ENCODE results near the gene PCGF1. TPM values are rescaled to one million over a fixed set of nuclear protein-coding genes. Genes with fewer than 3 reads are reported as not detected.

PCGF1 gene
- total and polyA plus RNA-seq, 2 of the 13 experiments (the other 11 are each of a cell fraction or from before 2014, with no cell fraction given): 20.4 to 22.6 TPM

- TF ChIP-seq ELK4 (CRISPR knock-in tag; IDR thresholded peaks at IDR 0.05; ENCODE audit: borderline replicate concordance): no peak
- 0 out of 2 replicates have a peak, but pooled peaks have one; percentile 77 for TF ChIP-seq TIGD3 (CRISPR knock-in tag; IDR thresholded peaks at IDR 0.05; ENCODE audit: borderline replicate concordance)
- TF ChIP-seq KLF16 (CRISPR knock-in tag; IDR thresholded peaks at IDR 0.05): peak in 1 of 2 experiments; percentile 39; a peak in 1 of 4 replicates
- no peak for TF ChIP-seq KDM5B (CRISPR knock-in tag; IDR thresholded peaks at IDR 0.05; ENCODE audit: borderline replicate concordance)
- TF ChIP-seq GABPB1 (CRISPR knock-in tag; IDR thresholded peaks at IDR 0.05): peak; percentile 78
- TF ChIP-seq ATAD3A (CRISPR knock-in tag; IDR thresholded peaks at IDR 0.05): no peak
- no peak for TF ChIP-seq ZBTB10 (CRISPR knock-in tag; IDR thresholded peaks at IDR 0.05; ENCODE audit: borderline replicate concordance)
- TF ChIP-seq PLSCR1 (CRISPR knock-in tag; IDR thresholded peaks at IDR 0.05; ENCODE audit: borderline replicate concordance): no peak
- TF ChIP-seq ZSCAN29 (CRISPR knock-in tag; conservative IDR thresholded peaks at IDR 0.05): no peak
- peak; percentile 29; the same call in 1 of the 2 replicates for TF ChIP-seq FOXK1 (CRISPR knock-in tag; IDR thresholded peaks at IDR 0.05; ENCODE audit: borderline replicate concordance, low read depth)
- TF ChIP-seq GMEB2 (CRISPR knock-in tag; IDR thresholded peaks at IDR 0.05; ENCODE audit: low read depth): no peak
- no peak for TF ChIP-seq RAD21 (CRISPR knock-in tag; IDR thresholded peaks at IDR 0.05)
- no peak for TF ChIP-seq MYNN (CRISPR knock-in tag; IDR thresholded peaks at IDR 0.05; ENCODE audit: low read depth)
- TF ChIP-seq SRY (CRISPR knock-in tag; IDR thresholded peaks at IDR 0.05): no peak
- no peak for TF ChIP-seq ZFP37 (CRISPR knock-in tag; IDR thresholded peaks at IDR 0.05; ENCODE audit: borderline replicate concordance)
- no peak for TF ChIP-seq ZNF3 (CRISPR knock-in tag; IDR thresholded peaks at IDR 0.05)
- peak; percentile 67 for TF ChIP-seq POLR2G (IDR thresholded peaks at IDR 0.05; ENCODE audit: low read depth, low read length)
- TF ChIP-seq BCL3 (CRISPR knock-in tag; IDR thresholded peaks at IDR 0.05): no peak
- TF ChIP-seq BCL6 (CRISPR knock-in tag; IDR thresholded peaks at IDR 0.05): no peak
Measured at GRCh38 chr2:74512744-74513604, 5.5 kb upstream of the PCGF1 start (continued).
